A549 (cell line): ENCODE measurements around the gene CERS3. TPM values are rescaled to one million over a fixed set of nuclear protein-coding genes. Genes with fewer than 3 reads are reported as not detected.
A peak's percentile ranks its signal among the peaks of the same experiment; 100 is the strongest.

Experiments
- ATAC-seq, 2 experiments: fragments of 200-7000 bp in 1 of 2; fragments of >200 bp in 1 of 2; cut with Nextera tagmentation in 1 of 2; cut with Tn5 transposase in 1 of 2; 3 replicates each; pipeline versions ENCODE4 v1.8.0 to v1.9.1; 2018 to 2020; ENCODE audit warnings: mild to moderate bottlenecking in 1 of 2, moderate library complexity in 1 of 2
- CTCF ChIA-PET: fragments of 300-600 bp; sonication (Branson Sonifier 250); formaldehyde crosslinking; extraction: SDS; loops from one replicate; lab custom pipeline; 2021; ENCODE audit warnings: antibody characterized with exemption, inconsistent platforms; lab: Yijun Ruan, JAX
- POLR2A ChIA-PET: fragments of 350-600 bp; formaldehyde crosslinking; extraction: SDS; loops from one replicate; lab custom pipeline; 2021; ENCODE audit warnings: antibody characterized with exemption, inconsistent platforms; lab: Yijun Ruan, JAX
- DNase-seq, 2 experiments: peaks; one replicate each; pipeline versions ENCODE4 v3.0.0 to v3.0.0-alpha.2; 2011 to 2016; ENCODE audit warnings: low read depth in 1 of 2, low spot score in 1 of 2
- FAIRE-seq: peaks from 2 replicates; lab custom pipeline; 2011; peaks lifted over from hg19 to GRCh38; lab: Jason Lieb, UNC
- H3K27ac ChIP-seq, 2 experiments: fragments of >200 bp; sonication (Bioruptor Twin); formaldehyde crosslinking; 3 replicates each; pipeline ENCODE4 v1.5.1; 2016 to 2017
- H3K4me1 ChIP-seq: fragments of >200 bp; sonication (Bioruptor Twin); formaldehyde crosslinking; 3 replicates; pipeline ENCODE4 v1.6.1; 2016
- H3K4me2 ChIP-seq: fragments of >200 bp; sonication (Bioruptor Twin); formaldehyde crosslinking; 3 replicates; pipeline ENCODE4 v1.6.1; 2016
- H3K4me3 ChIP-seq: fragments of >200 bp; sonication (Bioruptor Twin); formaldehyde crosslinking; 3 replicates; pipeline ENCODE4 v1.5.1; 2016
- H3K9me3 ChIP-seq: fragments of >200 bp; sonication (Bioruptor Twin); formaldehyde crosslinking; 3 replicates; pipeline ENCODE4 v1.6.1; 2016
- ATOH8 ChIP-seq: fragments of 250-450 bp; sonication (Bioruptor Pico); IDR thresholded peaks from 2 replicates; pipeline ENCODE4 v1.5.0; 2020; ENCODE audit warnings: low read depth, mild to moderate bottlenecking, moderate library complexity
- BCL3 ChIP-seq: fragments of >200 bp; sonication (Bioruptor Twin); formaldehyde crosslinking; IDR thresholded peaks from 3 replicates; pipeline ENCODE4 v1.6.1; 2016
- CBX8 ChIP-seq: fragments of 200-600 bp; sonication (generic); IDR thresholded peaks from 2 replicates; pipeline ENCODE4 v1.6.1; 2016
- CEBPB ChIP-seq, 2 experiments: fragments of >200 bp in 1 of 2; sonication (Bioruptor Twin) in 1 of 2; formaldehyde crosslinking in 1 of 2; IDR thresholded peaks; 2 replicates each; pipeline ENCODE4 v1.6.1; 2012 to 2016
- CHD2 ChIP-seq: fragments of 150-350 bp; IDR thresholded peaks from 2 replicates; pipeline ENCODE4 v1.6.1; 2014; ENCODE audit warnings: low read length; ENCODE audit not compliant: partially characterized antibody
- CHD4 ChIP-seq: fragments of 200-600 bp; sonication (generic); IDR thresholded peaks from 2 replicates; pipeline ENCODE4 v1.6.1; 2016; ENCODE audit warnings: antibody characterized with exemption, mild to moderate bottlenecking, borderline replicate concordance
- FOSB ChIP-seq: fragments of 250-450 bp; sonication (Bioruptor Pico); IDR thresholded peaks from 2 replicates; pipeline ENCODE4 v1.5.0; 2020; ENCODE audit warnings: mild to moderate bottlenecking, moderate library complexity
- FOSL2 ChIP-seq, 2 experiments: fragments of 450-650 bp in 1 of 2; fragments of >200 bp in 1 of 2; sonication (Bioruptor Twin) in 1 of 2; formaldehyde crosslinking; IDR thresholded peaks; 2 replicates each; pipeline versions ENCODE4 v1.5.0 to v1.6.1; 2016 to 2020; ENCODE audit warnings: mild to moderate bottlenecking in 1 of 2, moderate library complexity in 1 of 2
- GATA3 ChIP-seq: IDR thresholded peaks from 2 replicates; pipeline ENCODE4 v1.6.1; 2012; ENCODE audit warnings: borderline replicate concordance
- HDAC2 ChIP-seq: fragments of 200-600 bp; sonication (generic); IDR thresholded peaks from 2 replicates; pipeline ENCODE4 v1.6.1; 2016
- HOXA7 ChIP-seq: fragments of 250-450 bp; sonication (Bioruptor Pico); IDR thresholded peaks from 2 replicates; pipeline ENCODE4 v1.5.0; 2020; ENCODE audit warnings: mild to moderate bottlenecking, moderate library complexity
- HOXB13 ChIP-seq: fragments of 250-450 bp; sonication (Bioruptor Pico); IDR thresholded peaks from 2 replicates; pipeline ENCODE4 v1.5.0; 2020; ENCODE audit warnings: low read depth, mild to moderate bottlenecking, moderate library complexity
- HOXB5 ChIP-seq: fragments of 250-450 bp; sonication (Bioruptor Pico); IDR thresholded peaks from 2 replicates; pipeline ENCODE4 v1.5.0; 2020; ENCODE audit warnings: mild to moderate bottlenecking, moderate library complexity
- JUN ChIP-seq, 2 experiments: fragments of >200 bp; sonication (Bioruptor Twin); formaldehyde crosslinking; IDR thresholded peaks; 2 replicates in 1 of 2; 3 replicates in 1 of 2; pipeline ENCODE4 v1.6.1; 2016 to 2017
- JUNB ChIP-seq: fragments of >200 bp; sonication (Bioruptor Twin); formaldehyde crosslinking; IDR thresholded peaks from 2 replicates; pipeline ENCODE4 v1.6.1; 2016
- KDM5A ChIP-seq: fragments of 200-600 bp; sonication (generic); IDR thresholded peaks from 2 replicates; pipeline ENCODE4 v1.6.1; 2016; ENCODE audit warnings: antibody characterized with exemption, mild to moderate bottlenecking
- NFE2L2 ChIP-seq: fragments of 150-350 bp; conservative IDR thresholded peaks from 2 replicates; pipeline ENCODE4 v1.6.1; 2014; ENCODE audit warnings: low read length
- PHF8 ChIP-seq: fragments of 200-600 bp; sonication (generic); IDR thresholded peaks from 2 replicates; pipeline ENCODE4 v1.6.1; 2016; ENCODE audit warnings: low read depth, mild to moderate bottlenecking, antibody characterized with exemption, moderate library complexity, borderline replicate concordance
- POLR2AphosphoS2 ChIP-seq: conservative IDR thresholded peaks from 2 replicates; pipeline ENCODE4 v1.6.1; 2012; ENCODE audit warnings: low read length, improper control_type of control experiment, inconsistent platforms
- RCOR1 ChIP-seq: fragments of 150-350 bp; IDR thresholded peaks from 2 replicates; pipeline ENCODE4 v1.6.1; 2014; ENCODE audit warnings: antibody characterized with exemption, low read length, low read depth
- SREBF2 ChIP-seq: fragments of 450-650 bp; IDR thresholded peaks from 2 replicates; pipeline ENCODE4 v1.6.1; 2014; ENCODE audit warnings: mild to moderate bottlenecking, moderate library complexity
- TP53 ChIP-seq: fragments of 250-450 bp; sonication (Bioruptor Pico); IDR thresholded peaks from 2 replicates; pipeline ENCODE4 v1.5.0; 2021; ENCODE audit warnings: mild to moderate bottlenecking, moderate library complexity
- ZFP36 ChIP-seq: fragments of 450-650 bp; IDR thresholded peaks from 2 replicates; pipeline ENCODE4 v1.6.1; 2014; ENCODE audit warnings: borderline replicate concordance; ENCODE audit not compliant: partially characterized antibody
- WGBS: methylation state at CpG from one replicate; pipeline ENCODE4 v1.1.6; 2017; ENCODE audit errors: missing lambda C conversion rate; 5-methylcytosine and 5-hydroxymethylcytosine counted together
- polyA plus RNA-seq, 4 experiments: library from polyadenylated mRNA; depleted of rRNA in 3 of 4; stranded (reverse); fragments of >200 nt; fragmentation: RNase III in 1 of 4; extraction: RNeasy Plus Mini Kit Qiagen cat#74134 plus additional on column Dnase treatment in 1 of 4; gene quantifications; 2 replicates in 3 of 4; 3 replicates in 1 of 4; pipeline ENCODE4 v1.2.3, GENCODE V29; 2011 to 2017

Gene CERS3
- polyA plus RNA-seq, 2 of the 4 experiments (the other 2 are of a cell fraction): not detected

DNA sequence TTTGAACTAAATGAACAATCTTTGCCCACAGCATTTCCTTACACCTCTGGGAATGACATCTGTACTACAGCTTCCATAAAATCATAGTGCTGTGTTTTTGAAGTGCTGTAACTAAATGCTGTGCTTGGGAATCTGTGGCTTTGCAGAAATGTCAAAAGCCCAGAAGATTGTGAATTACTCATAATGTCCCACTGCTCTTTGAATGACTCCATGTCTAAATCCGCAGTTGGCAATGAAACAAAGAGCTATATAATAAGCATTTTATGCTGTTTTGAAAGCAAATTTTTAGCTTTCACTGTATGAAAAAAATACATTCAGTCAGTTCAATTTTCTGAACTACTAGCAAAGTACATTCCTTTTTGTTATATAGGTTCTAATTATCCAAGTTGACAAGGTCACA lies 98.3 kb downstream of the CERS3 start:
- Histone ChIP-seq H3K4me3 (no peak overlapping the region), H3K4me2 (no peak overlapping the region), H3K27ac (no peak overlapping the region), H3K9me3 (no peaks in the 10 kb centered on the region), H3K4me1 (no peaks in the 10 kb centered on the region)
- DNase-seq: no peak
- POLR2A ChIA-PET: no interaction called here
- TF ChIP-seq CHD2 (no peak), RCOR1 (no peak), KDM5A (no peak), HDAC2 (no peak), HOXB13 (CRISPR knock-in tag) (no peak), CEBPB (IDR thresholded peaks at IDR 0.05) (no peak), BCL3 (no peak), HOXA7 (CRISPR knock-in tag) (no peak), HOXB5 (CRISPR knock-in tag) (no peak), FOSB (CRISPR knock-in tag) (no peak)
- WGBS: 51% methylated on average over 1 of the region's 1 CpG
- CTCF ChIA-PET: no interaction called here
- ATAC-seq: no peak
- no peak for FAIRE-seq

DNA sequence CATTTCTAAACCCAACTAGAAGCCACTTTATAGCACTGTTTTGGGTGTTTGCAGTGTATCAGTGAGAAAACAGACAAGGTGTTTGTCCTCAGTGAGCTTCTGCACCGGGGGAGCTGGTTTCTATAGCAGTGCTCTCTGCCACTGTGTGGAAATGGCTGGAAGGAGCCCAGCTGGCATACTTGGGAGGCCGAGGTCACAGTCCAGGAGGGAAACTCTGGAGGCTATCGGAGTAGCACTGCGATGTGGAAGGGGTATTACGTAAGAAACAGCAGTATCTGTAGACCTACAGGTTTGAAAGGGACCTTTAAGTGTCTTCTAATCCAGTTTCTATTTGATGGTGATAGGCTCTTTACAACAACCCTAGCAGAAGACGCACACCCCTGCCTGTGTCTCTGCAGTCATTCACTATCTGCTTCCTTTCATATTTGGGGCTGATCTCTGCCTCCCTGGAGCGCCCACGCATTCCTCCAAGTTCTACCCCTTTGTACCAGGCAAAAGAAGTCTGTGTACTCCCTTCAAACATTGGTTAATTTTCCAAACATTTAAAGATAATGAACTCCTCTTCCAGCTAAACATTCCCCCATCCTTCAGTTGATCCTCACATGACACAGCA lies 99.5 kb downstream of the CERS3 start:
- Histone ChIP-seq H3K4me2 (no peak overlapping the region), H3K4me1 (no peaks in the 10 kb centered on the region), H3K9me3 (no peaks in the 10 kb centered on the region), H3K27ac (no peak overlapping the region), H3K4me3 (no peak overlapping the region)
- ChIA-PET POLR2A (no interaction called here), CTCF (no interaction called here)
- FAIRE-seq (peak; percentile 36), ATAC-seq (peak in 1 of 2 experiments; percentile 11; a peak in 1 of 6 replicates), DNase-seq (no peak)
- TF ChIP-seq CEBPB (IDR thresholded peaks at IDR 0.05) (0 out of 4 replicates have a peak, but pooled peaks of 1 of the 2 experiments have one; percentile 6), CHD4 (no peak), TP53 (no peak), POLR2AphosphoS2 (no peak), GATA3 (no peak)
- 42% methylated on average over 8 of the region's 8 CpGs for WGBS

- CTCF ChIA-PET: interaction anchor here (1.5 kb wide), 1 partner anchor 77 kb away, joined by 5 read pairs; no protein-coding TSS in a partner anchor
- FAIRE-seq: no peak
- WGBS: 46% methylated on average over 10 of the region's 10 CpGs
Measured at GRCh38 chr15:100426937-100427336, 101.8 kb downstream of the CERS3 start.

DNA sequence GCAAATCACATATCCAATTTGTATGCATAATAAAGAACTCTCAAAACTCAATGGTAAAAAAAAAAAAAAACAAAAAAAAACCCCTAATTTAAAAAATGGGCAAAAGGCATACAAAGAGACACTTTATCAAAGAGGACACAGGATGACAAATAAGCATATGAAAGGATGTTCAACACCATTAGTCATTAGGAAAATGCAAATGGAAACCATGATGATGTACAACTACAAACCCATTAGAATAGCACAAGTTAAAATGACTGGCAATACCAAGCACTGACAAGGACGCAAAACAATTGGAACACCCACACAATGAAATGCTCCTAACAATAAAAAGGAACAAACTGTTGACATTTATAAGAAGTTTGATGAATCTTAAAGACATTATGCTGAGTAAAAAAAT lies 123.6 kb downstream of the CERS3 start:
- TF ChIP-seq JUN (IDR thresholded peaks at IDR 0.05): no peak
- no peak for TF ChIP-seq ZFP36
- no peak for TF ChIP-seq HOXB13 (CRISPR knock-in tag)
- TF ChIP-seq CEBPB (IDR thresholded peaks at IDR 0.05): no peak
- no peak for TF ChIP-seq FOSL2 (IDR thresholded peaks at IDR 0.05)
- TF ChIP-seq FOSL2 (CRISPR knock-in tag; IDR thresholded peaks at IDR 0.05): no peak
- no peak for TF ChIP-seq POLR2AphosphoS2
- no peak for TF ChIP-seq SREBF2
- TF ChIP-seq, all 56 proteins: peak for 0
- FAIRE-seq (peak; percentile 59), DNase-seq (no peak), ATAC-seq (no peak)
- 81% methylated on average over 1 of the region's 1 CpG for WGBS
- Histone ChIP-seq H3K4me1 (no peaks in the 10 kb centered on the region), H3K9me3 (no peaks in the 10 kb centered on the region; the same call in 2 of the 3 replicates), H3K4me3 (no peak overlapping the region), H3K4me2 (no peak overlapping the region), H3K27ac (no peak overlapping the region)
- ChIA-PET POLR2A (no interaction called here), CTCF (no interaction called here)

More at GRCh38 chr15:100426937-100427336, 101.8 kb downstream of the CERS3 start:
- Histone ChIP-seq H3K4me2 (no peak overlapping the region), H3K4me1 (no peaks in the 10 kb centered on the region), H3K4me3 (no peak overlapping the region), H3K27ac (no peak overlapping the region), H3K9me3 (no peaks in the 10 kb centered on the region)
- POLR2A ChIA-PET: no interaction called here
- DNase-seq: no peak
- TF ChIP-seq NFE2L2: no peak
- TF ChIP-seq JUNB: no peak
- TF ChIP-seq GATA3: no peak
- no peak for TF ChIP-seq CBX8
- no peak for TF ChIP-seq ATOH8 (CRISPR knock-in tag)
- no peak for TF ChIP-seq PHF8
- TF ChIP-seq ZFP36: no peak
- ATAC-seq: no peak
